Tibial nerve (tissue), 4 donors: Measurements from ENCODE around the gene F2R. TPM values are rescaled to one million over a fixed set of nuclear protein-coding genes. Genes with fewer than 3 reads are reported as not detected.

ENCODE experiments used
- DNase-seq, 2 donors: peaks; one replicate each; pipeline ENCODE4 v3.0.0-alpha.2; 2019; ENCODE audit warnings: low spot score in 2 of 2
- H3K27ac ChIP-seq, 4 donors: fragments of 200-600 bp; sonication (generic) in 3 of 4; one replicate each; pipeline ENCODE4 v1.5.1; 2017 to 2019; ENCODE audit warnings: mild to moderate bottlenecking in 1 of 4
- H3K27me3 ChIP-seq, 2 donors: fragments of 200-600 bp; sonication (generic) in 1 of 2; one replicate each; pipeline versions ENCODE4 v1.5.1 to v1.6.0; 2017 to 2019
- H3K36me3 ChIP-seq, 3 donors: fragments of 200-600 bp; sonication (generic); one replicate each; pipeline ENCODE4 v1.5.1; 2018 to 2019
- H3K4me1 ChIP-seq, 4 donors: fragments of 200-600 bp; sonication (generic) in 3 of 4; one replicate each; pipeline ENCODE4 v1.5.1; 2017 to 2019
- H3K4me3 ChIP-seq, 4 donors: fragments of 200-600 bp; sonication (generic) in 3 of 4; one replicate each; pipeline ENCODE4 v1.5.1; 2017 to 2019; ENCODE audit warnings: mild to moderate bottlenecking in 1 of 4, moderate library complexity in 1 of 4
- H3K9me3 ChIP-seq, 4 donors: fragments of 200-600 bp; sonication (generic) in 3 of 4; one replicate each; pipeline ENCODE4 v1.5.1; 2017 to 2019
- CTCF ChIP-seq, 5 experiments: fragments of 200-600 bp in 3 of 5; fragments of 450-650 bp in 2 of 5; sonication (generic) in 3 of 5; IDR thresholded peaks; one replicate each; pipeline ENCODE4 v1.5.1; 2016 to 2019; ENCODE audit warnings: antibody characterized with exemption in 5 of 5, mild to moderate bottlenecking in 3 of 5, moderate library complexity in 2 of 5
- EP300 ChIP-seq, 2 donors: sonication (generic); formaldehyde crosslinking; IDR thresholded peaks; one replicate each; pipeline ENCODE4 v1.6.1; 2017; ENCODE audit warnings: antibody characterized with exemption in 2 of 2, mild to moderate bottlenecking in 1 of 2
- POLR2A ChIP-seq, 2 donors: fragments of 450-650 bp; IDR thresholded peaks; one replicate each; pipeline ENCODE4 v1.6.1; 2017; ENCODE audit warnings: antibody characterized with exemption in 2 of 2, mild to moderate bottlenecking in 2 of 2, moderate library complexity in 2 of 2
- WGBS, 2 donors: methylation state at CpG; one replicate each; pipeline ENCODE4 v1.1.5; 2018; 5-methylcytosine and 5-hydroxymethylcytosine counted together
- total RNA-seq, 4 donors: library from RNA; depleted of rRNA; stranded (reverse); fragments of >200 nt; gene quantifications; one replicate each; pipeline ENCODE4 v1.1.0, GENCODE V29; 2016

Gene F2R
- total RNA-seq, 4 donors from 2014 or later: 2.5 to 12.6 (median 6.2) TPM

- Histone ChIP-seq H3K9me3 (no peaks in the 10 kb centered on the region), H3K27ac (peak overlapping the region in 1 of 4 donors; percentile 5), H3K36me3 (peaks cover 0 to 13% (median 0%) of the 10 kb centered on the region in 3 donors), H3K4me3 (no peak overlapping the region), H3K4me1 (peaks cover 0 to 4% (median 0%) of the 10 kb centered on the region in 4 donors), H3K27me3 (no peaks in the 10 kb centered on the region)
- no peak for DNase-seq
- WGBS, 2 donors: 28% methylated on average over 4 of the region's 4 CpGs
- TF ChIP-seq POLR2A (IDR thresholded peaks at IDR 0.05) (no peak), CTCF (IDR thresholded peaks at IDR 0.05) (no peak), EP300 (IDR thresholded peaks at IDR 0.05) (no peak)
These were observed 34.6 kb upstream of the F2R start for GRCh38 chr5:76681287-76681686.

GRCh38 chr5:76682387-76682786, 33.5 kb upstream of the F2R start:
- H3K4me3 ChIP-seq: no peak overlapping the region
- TF ChIP-seq CTCF (IDR thresholded peaks at IDR 0.05) (no peak), EP300 (IDR thresholded peaks at IDR 0.05) (no peak), POLR2A (IDR thresholded peaks at IDR 0.05) (no peak)
- no peak for DNase-seq
- no peaks in the 10 kb centered on the region for H3K27me3 ChIP-seq
- no peak overlapping the region for H3K27ac ChIP-seq
- peaks cover 0 to 4% (median 0%) of the 10 kb centered on the region in 4 donors for H3K4me1 ChIP-seq
- peaks cover 0 to 21% (median 0%) of the 10 kb centered on the region in 3 donors for H3K36me3 ChIP-seq
- 71% methylated on average over 2 of the region's 2 CpGs for WGBS, 2 donors
- H3K9me3 ChIP-seq: no peaks in the 10 kb centered on the region

- TF ChIP-seq EP300 (IDR thresholded peaks at IDR 0.05) (no peak), CTCF (IDR thresholded peaks at IDR 0.05) (no peak), POLR2A (IDR thresholded peaks at IDR 0.05) (no peak)
- no peak for DNase-seq
- peaks cover 0 to 24% (median 0%) of the 10 kb centered on the region in 3 donors for H3K36me3 ChIP-seq
- H3K4me1 ChIP-seq: peaks cover 0 to 4% (median 0%) of the 10 kb centered on the region in 4 donors
- no peak overlapping the region for H3K4me3 ChIP-seq
- WGBS, 2 donors: 71 to 76% methylated on average over 9 of the region's 9 CpGs
- H3K27ac ChIP-seq: no peak overlapping the region
- no peaks in the 10 kb centered on the region for H3K9me3 ChIP-seq
- no peaks in the 10 kb centered on the region for H3K27me3 ChIP-seq
These were observed 31.9 kb upstream of the F2R start for GRCh38 chr5:76683816-76684731.

- no peak overlapping the region for H3K27ac ChIP-seq
- WGBS, 2 donors: 88 to 94% methylated on average over 5 of the region's 5 CpGs
These were observed 31.0 kb upstream of the F2R start for GRCh38 chr5:76684756-76685519.

More at GRCh38 chr5:76684756-76685519, 31.0 kb upstream of the F2R start:
- H3K4me1 ChIP-seq: peaks cover 0 to 4% (median 0%) of the 10 kb centered on the region in 4 donors
- H3K27me3 ChIP-seq: no peaks in the 10 kb centered on the region
- H3K9me3 ChIP-seq: no peaks in the 10 kb centered on the region
- DNase-seq: no peak
- no peak overlapping the region for H3K4me3 ChIP-seq
- TF ChIP-seq POLR2A (IDR thresholded peaks at IDR 0.05) (no peak), CTCF (IDR thresholded peaks at IDR 0.05) (no peak), EP300 (IDR thresholded peaks at IDR 0.05) (no peak)
- peaks cover 0 to 24% (median 0%) of the 10 kb centered on the region in 3 donors for H3K36me3 ChIP-seq
